ENCODE data around the gene SMPD4. TPM values are rescaled to one million over a fixed set of nuclear protein-coding genes. Genes with fewer than 3 reads are reported as not detected.
A peak's percentile ranks its signal among the peaks of the same experiment; 100 is the strongest.
"Not testable (repeated sequence)": the region's sequence is repeated elsewhere in the genome, so short reads cannot be mapped to it uniquely, and the experiment has no call there.

SMPD4 gene
- total RNA-seq, 4 donors from 2014 or later: 27.3 to 46.3 (median 36.9) TPM

- no peak for DNase-seq (ENCODE audit: extremely low spot score)
- Histone ChIP-seq H3K36me3 (peaks cover 22 to 96% (median 65%) of the 10 kb centered on the region in 4 donors), H3K9me3 (no peaks in the 10 kb centered on the region), H3K27ac (replicated peaks in 1 of 4) (no peak overlapping the region), H3K27me3 (no peaks in the 10 kb centered on the region), H3K4me1 (peaks cover 0 to 5% (median 1%) of the 10 kb centered on the region in 4 donors), H3K4me3 (no peak overlapping the region)
- 91% methylated on average over 9 of the region's 9 CpGs for WGBS
- intact Hi-C loops (cut with DNase I): no loop called here
- no peak for TF ChIP-seq EP300 (IDR thresholded peaks at IDR 0.05)
- no peak for TF ChIP-seq POLR2AphosphoS5 (IDR thresholded peaks at IDR 0.05)
- no peak for TF ChIP-seq CTCF (IDR thresholded peaks at IDR 0.05)
- TF ChIP-seq POLR2A (IDR thresholded peaks at IDR 0.05; ENCODE audit: low read depth): no peak
Observed at GRCh38 chr2:130158631-130159030, 22.8 kb downstream of the SMPD4 start.

- H3K27ac ChIP-seq (replicated peaks in 1 of 4); H3K9me3 ChIP-seq; DNase-seq (ENCODE audit: extremely low spot score); H3K4me1 ChIP-seq; intact Hi-C loops (cut with DNase I); H3K4me3 ChIP-seq; H3K27me3 ChIP-seq: not testable (repeated sequence)
- WGBS: 61% methylated on average over 10 of the region's 13 CpGs
- H3K36me3 ChIP-seq: peaks cover 24 to 96% (median 66%) of the 10 kb centered on the region in 4 donors
Observed at GRCh38 chr2:130157825-130158514, 23.4 kb downstream of the SMPD4 start.

- intact Hi-C loops (cut with DNase I); H3K9me3 ChIP-seq; H3K27me3 ChIP-seq; H3K4me3 ChIP-seq; H3K27ac ChIP-seq (replicated peaks in 1 of 4); H3K4me1 ChIP-seq; DNase-seq (ENCODE audit: extremely low spot score): not testable (repeated sequence)
- peaks cover 30 to 96% (median 66%) of the 10 kb centered on the region in 4 donors for H3K36me3 ChIP-seq
- 88% methylated on average over 3 of the region's 12 CpGs for WGBS
Observed at GRCh38 chr2:130157354-130157753, 24.0 kb downstream of the SMPD4 start.

GRCh38 chr2:130156624-130157004 is 24.8 kb downstream of the SMPD4 start:
- H3K27ac ChIP-seq (replicated peaks in 1 of 4): no peak overlapping the region
- intact Hi-C loops (cut with DNase I): no loop called here
- peaks cover 0 to 5% (median 1%) of the 10 kb centered on the region in 4 donors for H3K4me1 ChIP-seq
- no peak overlapping the region for H3K4me3 ChIP-seq
- no peaks in the 10 kb centered on the region for H3K9me3 ChIP-seq
- DNase-seq (ENCODE audit: extremely low spot score): no peak
- no peaks in the 10 kb centered on the region for H3K27me3 ChIP-seq
- WGBS: 98% methylated on average over 9 of the region's 9 CpGs
- TF ChIP-seq EP300 (IDR thresholded peaks at IDR 0.05): no peak
- TF ChIP-seq POLR2AphosphoS5 (IDR thresholded peaks at IDR 0.05): no peak
- H3K36me3 ChIP-seq: peaks cover 35 to 98% (median 70%) of the 10 kb centered on the region in 4 donors

GRCh38 chr2:130155956-130156623 is 25.3 kb downstream of the SMPD4 start:
- H3K9me3 ChIP-seq; H3K27ac ChIP-seq (replicated peaks in 1 of 4); H3K4me1 ChIP-seq; DNase-seq (ENCODE audit: extremely low spot score); H3K4me3 ChIP-seq; H3K27me3 ChIP-seq; intact Hi-C loops (cut with DNase I): not testable (repeated sequence)
- peaks cover 31 to 94% (median 69%) of the 10 kb centered on the region in 4 donors for H3K36me3 ChIP-seq
- 68% methylated on average over 5 of the region's 16 CpGs for WGBS
- peak in 1 of 2 donors; percentile 12 for TF ChIP-seq POLR2AphosphoS5 (IDR thresholded peaks at IDR 0.05)
- peak; percentile 16 to 54 (median 39) for TF ChIP-seq CTCF (IDR thresholded peaks at IDR 0.05)

GRCh38 chr2:130154773-130155765 is 26.3 kb downstream of the SMPD4 start:
- H3K27ac ChIP-seq (replicated peaks in 1 of 4): no peak overlapping the region
- peaks cover 0 to 5% (median 1%) of the 10 kb centered on the region in 4 donors for H3K4me1 ChIP-seq
- no peak for TF ChIP-seq POLR2A (IDR thresholded peaks at IDR 0.05; ENCODE audit: low read depth)
- no peak for TF ChIP-seq EP300 (IDR thresholded peaks at IDR 0.05)
- TF ChIP-seq CTCF (IDR thresholded peaks at IDR 0.05): no peak
- no peak for TF ChIP-seq POLR2AphosphoS5 (IDR thresholded peaks at IDR 0.05)
- intact Hi-C loops (cut with DNase I): no loop called here
- H3K36me3 ChIP-seq: peaks cover 31 to 86% (median 63%) of the 10 kb centered on the region in 4 donors
- H3K4me3 ChIP-seq: no peak overlapping the region
- H3K9me3 ChIP-seq: no peaks in the 10 kb centered on the region
- no peaks in the 10 kb centered on the region for H3K27me3 ChIP-seq
- no peak for DNase-seq (ENCODE audit: extremely low spot score)
- 87% methylated on average over 11 of the region's 29 CpGs for WGBS

- peaks cover 31 to 79% (median 56%) of the 10 kb centered on the region in 4 donors for H3K36me3 ChIP-seq
- H3K27ac ChIP-seq (replicated peaks in 1 of 4); H3K27me3 ChIP-seq; intact Hi-C loops (cut with DNase I); H3K4me1 ChIP-seq; DNase-seq (ENCODE audit: extremely low spot score); H3K4me3 ChIP-seq; H3K9me3 ChIP-seq: not testable (repeated sequence)
- 60% methylated on average over 2 of the region's 8 CpGs for WGBS
Observed at GRCh38 chr2:130154423-130154770, 27.0 kb downstream of the SMPD4 start.

- intact Hi-C loops (cut with DNase I); H3K4me1 ChIP-seq; H3K27ac ChIP-seq (replicated peaks in 1 of 4); H3K4me3 ChIP-seq; DNase-seq (ENCODE audit: extremely low spot score); H3K9me3 ChIP-seq; H3K27me3 ChIP-seq: not testable (repeated sequence)
- peaks cover 27 to 74% (median 51%) of the 10 kb centered on the region in 4 donors for H3K36me3 ChIP-seq
- WGBS: 79% methylated on average over 11 of the region's 23 CpGs
Observed at GRCh38 chr2:130153721-130154422, 27.5 kb downstream of the SMPD4 start.
